ENCODE data around the gene IL4. TPM values are rescaled to one million over a fixed set of nuclear protein-coding genes. Genes with fewer than 3 reads are reported as not detected.

IL4 gene
- total RNA-seq, 2 donors from 2014 or later = not detected

- H3K27me3 ChIP-seq (ENCODE audit: control insufficient read depth, insufficient read depth, low read length, poor library complexity, severe bottlenecking) = no peaks in the 10 kb centered on the region
- H3K9me3 ChIP-seq (ENCODE audit: control insufficient read depth, low read length) = no peaks in the 10 kb centered on the region
- peaks cover 6% of the 10 kb centered on the region for H3K4me1 ChIP-seq (ENCODE audit: control insufficient read depth, insufficient read depth, low read length)
- no peak overlapping the region for H3K27ac ChIP-seq (ENCODE audit: low read depth, low read length)
- no peak for TF ChIP-seq CTCF (conservative IDR thresholded peaks at IDR 0.05)
- no peak overlapping the region for H3K4me3 ChIP-seq (ENCODE audit: low read length)
- peaks cover 28% of the 10 kb centered on the region for H3K4me1 Mint-ChIP-seq
- H3K36me3 Mint-ChIP-seq (ENCODE audit: low read depth) = no peaks in the 10 kb centered on the region
- H3K9me3 Mint-ChIP-seq = no peaks in the 10 kb centered on the region
- H3K27ac Mint-ChIP-seq = no peak overlapping the region
- no peak overlapping the region for H3K4me3 Mint-ChIP-seq
- no peaks in the 10 kb centered on the region for H3K27me3 Mint-ChIP-seq (ENCODE audit: insufficient read depth)
- no peaks in the 10 kb centered on the region for H3K36me3 ChIP-seq (ENCODE audit: control insufficient read depth, insufficient read depth, low read length)
- no peak overlapping the region for H3K9ac ChIP-seq (ENCODE audit: extremely low read depth, low read length, poor library complexity, severe bottlenecking)
- WGBS, 2 experiments (ENCODE audit: insufficient coverage in 1 of 2, insufficient read length in 1 of 2) = 83 to 87% methylated on average over 10 to 16 of the region's 16 CpGs
- DNase-seq = no peak
Measured at GRCh38 chr5:132669966-132670882, 3.6 kb upstream of the IL4 start.

DNA sequence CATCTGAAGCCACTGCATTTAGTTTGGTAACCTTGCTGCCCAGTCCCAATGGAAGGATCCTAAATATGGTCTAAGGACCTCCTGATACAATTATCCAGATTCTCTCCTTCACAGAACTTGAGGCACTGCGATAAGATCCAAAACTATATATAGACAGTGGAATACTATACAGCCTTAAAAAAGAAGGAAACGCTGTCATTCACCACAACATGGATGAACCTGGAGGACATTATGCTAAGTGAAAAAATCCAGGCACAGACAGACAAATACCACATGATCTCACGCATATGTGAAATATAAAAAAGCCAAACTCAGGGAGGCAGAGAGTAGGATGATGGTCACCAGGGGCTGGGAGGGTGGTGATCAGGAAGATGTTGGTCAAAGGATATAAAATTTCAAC, 2.8 kb upstream of the IL4 start:
- H3K27ac ChIP-seq (ENCODE audit: low read depth, low read length) = no peak overlapping the region
- H3K36me3 ChIP-seq (ENCODE audit: control insufficient read depth, insufficient read depth, low read length) = no peaks in the 10 kb centered on the region
- WGBS, 2 experiments (ENCODE audit: insufficient coverage in 1 of 2, insufficient read length in 1 of 2) = 97 to 100% methylated on average over 2 to 3 of the region's 3 CpGs
- no peak for DNase-seq
- H3K9ac ChIP-seq (ENCODE audit: extremely low read depth, low read length, poor library complexity, severe bottlenecking) = no peak overlapping the region
- no peaks in the 10 kb centered on the region for H3K27me3 Mint-ChIP-seq (ENCODE audit: insufficient read depth)
- no peaks in the 10 kb centered on the region for H3K36me3 Mint-ChIP-seq (ENCODE audit: low read depth)
- no peak overlapping the region for H3K4me3 Mint-ChIP-seq
- H3K4me3 ChIP-seq (ENCODE audit: low read length) = no peak overlapping the region
- H3K27ac Mint-ChIP-seq = no peak overlapping the region
- no peaks in the 10 kb centered on the region for H3K9me3 ChIP-seq (ENCODE audit: control insufficient read depth, low read length)
- peaks cover 27% of the 10 kb centered on the region for H3K4me1 Mint-ChIP-seq
- no peak for TF ChIP-seq CTCF (conservative IDR thresholded peaks at IDR 0.05)
- H3K9me3 Mint-ChIP-seq = no peaks in the 10 kb centered on the region
- peaks cover 6% of the 10 kb centered on the region for H3K4me1 ChIP-seq (ENCODE audit: control insufficient read depth, insufficient read depth, low read length)
- H3K27me3 ChIP-seq (ENCODE audit: control insufficient read depth, insufficient read depth, low read length, poor library complexity, severe bottlenecking) = no peaks in the 10 kb centered on the region

DNA sequence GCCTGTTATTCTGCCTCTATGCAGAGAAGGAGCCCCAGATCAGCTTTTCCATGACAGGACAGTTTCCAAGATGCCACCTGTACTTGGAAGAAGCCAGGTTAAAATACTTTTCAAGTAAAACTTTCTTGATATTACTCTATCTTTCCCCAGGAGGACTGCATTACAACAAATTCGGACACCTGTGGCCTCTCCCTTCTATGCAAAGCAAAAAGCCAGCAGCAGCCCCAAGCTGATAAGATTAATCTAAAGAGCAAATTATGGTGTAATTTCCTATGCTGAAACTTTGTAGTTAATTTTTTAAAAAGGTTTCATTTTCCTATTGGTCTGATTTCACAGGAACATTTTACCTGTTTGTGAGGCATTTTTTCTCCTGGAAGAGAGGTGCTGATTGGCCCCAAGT, 301 bp upstream of the IL4 start:
- peak; percentile 40 for DNase-seq
- no peaks in the 10 kb centered on the region for H3K36me3 Mint-ChIP-seq (ENCODE audit: low read depth)
- 100% methylated on average over 1 of the region's 1 CpG; no CpG with 5 or more reads in 1 of the 2 experiments for WGBS, 2 experiments (ENCODE audit: insufficient coverage in 1 of 2, insufficient read length in 1 of 2)
- Histone ChIP-seq H3K9me3 (ENCODE audit: control insufficient read depth, low read length) (no peaks in the 10 kb centered on the region), H3K27ac (ENCODE audit: low read depth, low read length) (no peak overlapping the region), H3K27me3 (ENCODE audit: control insufficient read depth, insufficient read depth, low read length, poor library complexity, severe bottlenecking) (no peaks in the 10 kb centered on the region), H3K36me3 (ENCODE audit: control insufficient read depth, insufficient read depth, low read length) (no peaks in the 10 kb centered on the region), H3K4me3 (ENCODE audit: low read length) (no peak overlapping the region), H3K4me1 (ENCODE audit: control insufficient read depth, insufficient read depth, low read length) (peaks cover 6% of the 10 kb centered on the region), H3K9ac (ENCODE audit: extremely low read depth, low read length, poor library complexity, severe bottlenecking) (no peak overlapping the region)
- no peak for TF ChIP-seq CTCF (conservative IDR thresholded peaks at IDR 0.05)
- no peaks in the 10 kb centered on the region for H3K9me3 Mint-ChIP-seq
- H3K27me3 Mint-ChIP-seq (ENCODE audit: insufficient read depth) = no peaks in the 10 kb centered on the region
- no peak overlapping the region for H3K27ac Mint-ChIP-seq
- H3K4me1 Mint-ChIP-seq = peaks cover 22% of the 10 kb centered on the region
- H3K4me3 Mint-ChIP-seq = no peak overlapping the region
